Measurements from ENCODE around the gene CTTN. TPM values are rescaled to one million over a fixed set of nuclear protein-coding genes. Genes with fewer than 3 reads are reported as not detected.

Gene CTTN
- total and polyA plus RNA-seq, 7 donors = 44.1 to 117 (median 88.4) TPM

DNA sequence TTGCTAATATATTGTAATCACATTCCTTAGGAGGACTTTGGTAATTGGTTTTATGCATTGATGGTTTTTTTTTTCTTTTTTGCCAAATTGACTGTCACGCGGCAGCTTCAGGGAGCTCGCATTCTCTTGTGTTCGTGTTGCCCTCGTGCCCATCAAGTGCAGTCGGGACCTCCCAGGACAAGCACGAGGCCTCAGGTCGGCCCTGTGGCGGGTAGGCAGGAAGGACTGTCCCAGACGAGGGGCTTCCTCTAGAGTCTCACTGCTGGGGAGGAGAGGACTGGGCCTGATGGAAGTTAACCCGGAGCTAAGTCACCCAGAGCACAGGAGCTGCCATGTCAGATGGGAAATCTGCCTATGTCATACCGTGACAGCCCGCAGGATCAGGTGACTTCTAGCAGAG is 37.0 kb downstream of the CTTN start:
- intact Hi-C loops (cut with DNase I) = no loop called here
- DNase-seq (no peak), ATAC-seq (no peak)
- Histone ChIP-seq H3K36me3 (ENCODE audit: insufficient read depth in 1 of 2, low read depth in 1 of 2) (peaks cover 7 to 89% of the 10 kb centered on the region in 2 donors), H3K27ac (no peak overlapping the region), H3K9me3 (no peaks in the 10 kb centered on the region), H3K4me3 (no peak overlapping the region), H3K4me1 (no peaks in the 10 kb centered on the region), H3K27me3 (ENCODE audit: insufficient read depth in 3 of 3, low read length in 2 of 3) (no peaks in the 10 kb centered on the region)
- TF ChIP-seq, protein P1, sequence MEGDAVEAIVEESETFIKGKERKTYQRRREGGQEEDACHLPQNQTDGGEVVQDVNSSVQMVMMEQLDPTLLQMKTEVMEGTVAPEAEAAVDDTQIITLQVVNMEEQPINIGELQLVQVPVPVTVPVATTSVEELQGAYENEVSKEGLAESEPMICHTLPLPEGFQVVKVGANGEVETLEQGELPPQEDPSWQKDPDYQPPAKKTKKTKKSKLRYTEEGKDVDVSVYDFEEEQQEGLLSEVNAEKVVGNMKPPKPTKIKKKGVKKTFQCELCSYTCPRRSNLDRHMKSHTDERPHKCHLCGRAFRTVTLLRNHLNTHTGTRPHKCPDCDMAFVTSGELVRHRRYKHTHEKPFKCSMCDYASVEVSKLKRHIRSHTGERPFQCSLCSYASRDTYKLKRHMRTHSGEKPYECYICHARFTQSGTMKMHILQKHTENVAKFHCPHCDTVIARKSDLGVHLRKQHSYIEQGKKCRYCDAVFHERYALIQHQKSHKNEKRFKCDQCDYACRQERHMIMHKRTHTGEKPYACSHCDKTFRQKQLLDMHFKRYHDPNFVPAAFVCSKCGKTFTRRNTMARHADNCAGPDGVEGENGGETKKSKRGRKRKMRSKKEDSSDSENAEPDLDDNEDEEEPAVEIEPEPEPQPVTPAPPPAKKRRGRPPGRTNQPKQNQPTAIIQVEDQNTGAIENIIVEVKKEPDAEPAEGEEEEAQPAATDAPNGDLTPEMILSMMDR (IDR thresholded peaks at IDR 0.05) = no peak
- WGBS, 3 donors = 80 to 90% (median 82%) methylated on average over 13 of the region's 13 CpGs

DNA sequence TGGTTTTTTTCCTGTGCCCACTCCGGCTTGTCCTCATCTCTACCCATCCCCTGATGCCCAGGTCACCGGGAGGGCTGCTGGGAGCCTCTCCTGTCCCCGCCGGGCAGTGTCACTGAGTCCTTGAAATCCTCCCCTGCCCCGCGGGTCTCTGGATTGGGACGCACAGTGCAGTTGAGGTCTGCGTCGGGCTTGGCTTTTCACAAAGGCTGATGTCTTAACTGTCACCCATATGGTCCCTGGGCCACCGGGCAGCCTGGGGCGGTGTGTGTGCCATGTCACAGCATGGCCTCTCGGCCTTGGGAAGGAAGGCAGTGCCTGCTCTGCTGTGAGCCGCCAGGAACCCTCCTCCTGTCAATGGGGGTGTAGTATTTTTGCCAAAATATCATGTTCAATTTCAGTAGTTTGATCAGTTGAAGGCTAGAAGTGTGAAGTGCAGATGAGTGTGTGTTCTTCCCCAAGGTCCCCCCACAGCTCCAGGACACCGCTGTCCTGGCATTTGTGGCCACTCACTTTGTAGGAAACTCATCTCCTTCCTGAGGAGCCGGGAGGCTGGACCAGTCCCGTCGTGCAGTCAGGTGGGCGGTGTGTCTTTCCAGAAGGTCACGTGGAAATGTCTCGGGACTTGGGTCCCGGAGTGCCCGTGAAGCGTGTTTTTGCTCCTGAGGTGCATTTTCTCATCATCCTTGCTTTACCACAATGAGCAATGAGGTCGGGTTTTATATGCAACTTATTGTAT is 37.6 kb downstream of the CTTN start:
- H3K4me1 ChIP-seq = no peaks in the 10 kb centered on the region
- WGBS, 3 donors = 93 to 95% (median 93%) methylated on average over 24 of the region's 24 CpGs

DNA sequence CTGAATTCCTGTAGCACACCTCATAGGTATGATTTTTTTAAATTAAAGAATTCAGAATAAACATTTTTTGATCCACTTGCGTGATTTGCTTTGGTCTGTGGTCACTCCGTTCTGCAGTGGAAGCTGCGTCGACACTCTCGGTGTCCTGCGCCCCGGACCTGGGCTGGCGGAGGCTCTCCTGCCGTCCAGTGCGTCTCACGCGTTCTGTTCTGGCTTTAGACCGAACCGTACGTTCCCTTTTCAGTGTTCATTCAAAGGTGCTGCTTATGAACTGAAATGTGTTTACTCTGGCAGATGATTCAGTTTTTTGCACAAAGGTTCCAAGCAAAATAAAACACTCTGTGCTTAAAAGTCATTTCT is 38.2 kb downstream of the CTTN start:
- H3K27ac ChIP-seq = no peak overlapping the region
- no peaks in the 10 kb centered on the region for H3K4me1 ChIP-seq
- H3K9me3 ChIP-seq = no peaks in the 10 kb centered on the region
- no peaks in the 10 kb centered on the region for H3K27me3 ChIP-seq (ENCODE audit: insufficient read depth in 3 of 3, low read length in 2 of 3)
- WGBS, 3 donors = 92 to 98% (median 95%) methylated on average over 15 of the region's 15 CpGs
- no peak overlapping the region for H3K4me3 ChIP-seq
- ATAC-seq = no peak
- no peak for DNase-seq
- TF ChIP-seq, protein P1 (IDR thresholded peaks at IDR 0.05) = no peak
- intact Hi-C loops (cut with DNase I) = no loop called here
- H3K36me3 ChIP-seq (ENCODE audit: insufficient read depth in 1 of 2, low read depth in 1 of 2) = peaks cover 7 to 77% of the 10 kb centered on the region in 2 donors

More for the DNA sequence above, 37.6 kb downstream of the CTTN start:
- Histone ChIP-seq H3K9me3 (no peaks in the 10 kb centered on the region), H3K4me3 (no peak overlapping the region), H3K27me3 (ENCODE audit: insufficient read depth in 3 of 3, low read length in 2 of 3) (no peaks in the 10 kb centered on the region), H3K27ac (no peak overlapping the region), H3K36me3 (ENCODE audit: insufficient read depth in 1 of 2, low read depth in 1 of 2) (peaks cover 7 to 83% of the 10 kb centered on the region in 2 donors)
- ATAC-seq (no peak), DNase-seq (no peak)
- TF ChIP-seq, protein P1 (IDR thresholded peaks at IDR 0.05) = no peak
- intact Hi-C loops (cut with DNase I) = no loop called here

DNA sequence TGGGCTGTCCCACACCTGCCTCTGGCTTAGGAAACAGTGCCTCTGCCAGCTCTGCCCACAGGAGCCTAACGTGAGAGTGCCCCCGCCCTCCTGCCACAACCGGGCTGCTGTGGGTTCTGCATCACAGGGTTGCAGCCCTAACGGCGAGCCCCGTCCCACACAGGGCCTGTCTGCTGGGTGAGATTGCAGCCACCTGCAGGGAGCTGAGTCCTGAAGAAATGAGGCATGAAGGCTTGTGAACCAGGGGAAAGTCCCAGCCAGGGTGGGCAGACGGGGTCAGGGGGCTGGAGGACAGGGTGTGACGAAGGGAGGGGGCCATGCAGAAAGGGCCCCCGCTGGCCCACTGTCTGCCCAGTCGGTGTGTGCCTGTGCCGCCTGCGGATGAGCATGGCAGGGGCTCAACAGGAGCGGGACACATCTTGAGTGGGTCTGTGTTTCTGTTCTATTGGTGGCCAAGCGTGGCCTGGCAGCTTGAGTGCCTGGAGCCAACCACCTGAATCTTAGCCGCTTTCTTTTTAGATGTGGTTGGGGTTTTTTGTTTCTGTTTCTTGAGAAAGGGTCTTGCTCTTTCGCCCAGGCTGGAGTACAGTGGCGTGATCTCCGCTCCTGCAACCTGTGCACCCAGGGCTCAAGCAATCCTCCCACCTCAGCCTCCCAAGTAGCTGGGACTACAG is 38.9 kb downstream of the CTTN start:
- peak in 1 of 2 donors; percentile 12 for DNase-seq
- 89 to 93% (median 92%) methylated on average over 17 to 18 of the region's 18 CpGs for WGBS, 3 donors
- H3K27me3 ChIP-seq (ENCODE audit: insufficient read depth in 3 of 3, low read length in 2 of 3) = no peaks in the 10 kb centered on the region
- ATAC-seq = peak in 1 of 4 donors; percentile 19
- intact Hi-C loops (cut with DNase I) = no loop called here
- H3K36me3 ChIP-seq (ENCODE audit: insufficient read depth in 1 of 2, low read depth in 1 of 2) = peaks cover 7 to 70% of the 10 kb centered on the region in 2 donors
- H3K4me1 ChIP-seq = no peaks in the 10 kb centered on the region
- TF ChIP-seq, protein P1 (IDR thresholded peaks at IDR 0.05) = no peak
- H3K27ac ChIP-seq = no peak overlapping the region
- H3K9me3 ChIP-seq = no peaks in the 10 kb centered on the region
- H3K4me3 ChIP-seq = no peak overlapping the region
